Kidney (tissue), 14 donors: Measurements from ENCODE around the gene KIAA0930. TPM values are rescaled to one million over a fixed set of nuclear protein-coding genes. Genes with fewer than 3 reads are reported as not detected.

ENCODE experiments used
- DNase-seq, 5 donors: peaks; one replicate each; pipeline ENCODE4 v3.0.0-alpha.2; 2013 to 2020
- FAIRE-seq: peaks from 2 replicates; lab custom pipeline; 2012; peaks lifted over from hg19 to GRCh38; lab: Jason Lieb, UNC
- H3K27ac ChIP-seq, 2 donors: one replicate each; pipeline ENCODE4 v1.7.0; 2013; ENCODE audit warnings: low read depth in 2 of 2, low read length in 2 of 2, inconsistent platforms in 1 of 2
- H3K27me3 ChIP-seq: one replicate; pipeline ENCODE4 v1.7.1; 2013; ENCODE audit warnings: low read length, inconsistent platforms; ENCODE audit not compliant: control insufficient read depth, insufficient read depth
- H3K36me3 ChIP-seq, 3 donors: one replicate each; pipeline versions ENCODE4 v1.7.0 to v1.7.1; 2013; ENCODE audit warnings: low read length in 3 of 3, control low read depth in 1 of 3, inconsistent platforms in 1 of 3; ENCODE audit not compliant: insufficient read depth in 3 of 3, control insufficient read depth in 2 of 3
- H3K4me1 ChIP-seq, 3 donors: one replicate each; pipeline versions ENCODE4 v1.7.0 to v1.7.1; 2013; ENCODE audit warnings: low read length in 3 of 3, inconsistent platforms in 1 of 3, low read depth in 1 of 3; ENCODE audit not compliant: control insufficient read depth in 2 of 3, insufficient read depth in 2 of 3
- H3K4me3 ChIP-seq, 3 donors: one replicate each; pipeline versions ENCODE4 v1.7.0 to v1.8.1; 2013; ENCODE audit warnings: low read length in 3 of 3, control low read depth in 1 of 3, inconsistent platforms in 1 of 3
- H3K9ac ChIP-seq, 3 donors: one replicate each; pipeline versions ENCODE4 v1.7.0 to v1.7.1; 2013; ENCODE audit warnings: low read length in 3 of 3, control low read depth in 1 of 3, inconsistent platforms in 1 of 3
- H3K9me3 ChIP-seq, 3 donors: one replicate each; pipeline versions ENCODE4 v1.7.0 to v1.7.1; 2013; ENCODE audit warnings: low read length in 3 of 3, control low read depth in 1 of 3, inconsistent platforms in 1 of 3; ENCODE audit not compliant: control insufficient read depth in 2 of 3, insufficient read depth in 1 of 3
- intact Hi-C: fragments of 100-400 bp; cut with DNase I; formaldehyde crosslinking; loops from one replicate; pipeline ENCODE4 v1.11.1; 2022
- polyA plus RNA-seq: library from polyadenylated mRNA; stranded (reverse); fragments of 350-450 nt; fragmentation: Illumina TruSeq; extraction: RNeasy Lipid Tissue Mini Kit (QIAGEN cat#74804); gene quantifications from one replicate; pipeline ENCODE4 v1.2.3, GENCODE V29; 2014; ENCODE audit warnings: low read depth, low replicate concordance; ENCODE audit not compliant: insufficient read depth
- total RNA-seq: library from RNA; stranded (reverse); fragmentation: NEBNext Ultra II Directional; extraction: Animal tissue kit (Norgen Biotek cat#: 25700); gene quantifications from one replicate; pipeline ENCODE4 v1.2.1, GENCODE V29; 2021
- TF ChIP-seq, protein P1 (sequence below): IDR thresholded peaks from 3 replicates; pipeline ENCODE4 v1.5.1; 2012; ENCODE audit warnings: mild to moderate bottlenecking, moderate library complexity, borderline replicate concordance; ENCODE audit not compliant: insufficient read depth; ENCODE audit errors: extremely low read depth
- donor health status: control.
- donor health status: control.
- donor health status: control.
- donor health status: control.
- donor health status: control.
- donor health status: DM: yes; HTN: yes; CAD: no.
- donor health status: Normal renal cell carcinoma (clear cell type).

KIAA0930 gene
- total and polyA plus RNA-seq, 2 donors from 2014 or later, result 26.4 to 55.4 TPM

DNA sequence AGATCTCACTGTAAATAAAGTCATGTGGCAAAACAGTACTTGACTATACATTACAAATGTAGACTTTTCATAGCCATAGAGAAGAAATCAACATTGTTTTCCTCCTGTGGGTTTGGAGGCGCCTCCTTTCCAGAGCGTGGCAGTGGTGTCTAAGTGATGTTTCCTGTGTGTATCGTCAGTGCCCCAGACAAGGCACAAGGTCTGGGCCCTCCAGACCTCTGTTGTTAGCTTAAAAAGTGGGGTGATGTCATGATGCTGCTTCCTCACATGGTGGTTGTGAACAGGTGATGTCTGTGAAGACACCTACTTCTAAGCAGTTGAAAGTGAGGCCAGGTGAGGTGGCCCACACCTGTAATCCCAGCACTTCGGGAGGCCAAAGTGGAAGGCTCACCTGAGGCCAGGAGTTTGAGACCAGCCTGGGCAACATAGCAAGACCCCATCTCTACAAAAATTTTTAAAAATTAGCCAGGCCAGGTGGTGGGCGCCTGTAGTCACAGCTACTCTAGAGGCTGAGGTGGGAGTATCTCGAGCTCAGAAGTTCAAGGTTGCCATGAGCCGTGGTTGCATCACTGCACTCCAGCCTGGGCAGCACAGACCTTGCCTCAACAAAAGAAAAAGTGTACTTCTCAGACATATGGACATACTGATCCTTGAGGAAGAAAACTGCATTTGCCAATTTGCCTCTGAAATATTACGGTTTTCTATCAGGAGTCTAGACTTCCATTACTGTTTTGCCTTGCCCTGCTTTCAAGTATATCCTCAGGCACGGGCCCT lies 61.2 kb downstream of the KIAA0930 start:
- TF ChIP-seq, protein P1, sequence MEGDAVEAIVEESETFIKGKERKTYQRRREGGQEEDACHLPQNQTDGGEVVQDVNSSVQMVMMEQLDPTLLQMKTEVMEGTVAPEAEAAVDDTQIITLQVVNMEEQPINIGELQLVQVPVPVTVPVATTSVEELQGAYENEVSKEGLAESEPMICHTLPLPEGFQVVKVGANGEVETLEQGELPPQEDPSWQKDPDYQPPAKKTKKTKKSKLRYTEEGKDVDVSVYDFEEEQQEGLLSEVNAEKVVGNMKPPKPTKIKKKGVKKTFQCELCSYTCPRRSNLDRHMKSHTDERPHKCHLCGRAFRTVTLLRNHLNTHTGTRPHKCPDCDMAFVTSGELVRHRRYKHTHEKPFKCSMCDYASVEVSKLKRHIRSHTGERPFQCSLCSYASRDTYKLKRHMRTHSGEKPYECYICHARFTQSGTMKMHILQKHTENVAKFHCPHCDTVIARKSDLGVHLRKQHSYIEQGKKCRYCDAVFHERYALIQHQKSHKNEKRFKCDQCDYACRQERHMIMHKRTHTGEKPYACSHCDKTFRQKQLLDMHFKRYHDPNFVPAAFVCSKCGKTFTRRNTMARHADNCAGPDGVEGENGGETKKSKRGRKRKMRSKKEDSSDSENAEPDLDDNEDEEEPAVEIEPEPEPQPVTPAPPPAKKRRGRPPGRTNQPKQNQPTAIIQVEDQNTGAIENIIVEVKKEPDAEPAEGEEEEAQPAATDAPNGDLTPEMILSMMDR, result no peak
- Histone ChIP-seq H3K27ac (no peak overlapping the region), H3K36me3 (peaks cover 8 to 51% (median 24%) of the 10 kb centered on the region in 3 donors), H3K4me1 (no peaks in the 10 kb centered on the region), H3K4me3 (no peak overlapping the region), H3K9me3 (no peaks in the 10 kb centered on the region), H3K27me3 (no peaks in the 10 kb centered on the region), H3K9ac (no peak overlapping the region)
- DNase-seq, result no peak
- intact Hi-C loops, result no loop called here
- FAIRE-seq, result no peak

DNA sequence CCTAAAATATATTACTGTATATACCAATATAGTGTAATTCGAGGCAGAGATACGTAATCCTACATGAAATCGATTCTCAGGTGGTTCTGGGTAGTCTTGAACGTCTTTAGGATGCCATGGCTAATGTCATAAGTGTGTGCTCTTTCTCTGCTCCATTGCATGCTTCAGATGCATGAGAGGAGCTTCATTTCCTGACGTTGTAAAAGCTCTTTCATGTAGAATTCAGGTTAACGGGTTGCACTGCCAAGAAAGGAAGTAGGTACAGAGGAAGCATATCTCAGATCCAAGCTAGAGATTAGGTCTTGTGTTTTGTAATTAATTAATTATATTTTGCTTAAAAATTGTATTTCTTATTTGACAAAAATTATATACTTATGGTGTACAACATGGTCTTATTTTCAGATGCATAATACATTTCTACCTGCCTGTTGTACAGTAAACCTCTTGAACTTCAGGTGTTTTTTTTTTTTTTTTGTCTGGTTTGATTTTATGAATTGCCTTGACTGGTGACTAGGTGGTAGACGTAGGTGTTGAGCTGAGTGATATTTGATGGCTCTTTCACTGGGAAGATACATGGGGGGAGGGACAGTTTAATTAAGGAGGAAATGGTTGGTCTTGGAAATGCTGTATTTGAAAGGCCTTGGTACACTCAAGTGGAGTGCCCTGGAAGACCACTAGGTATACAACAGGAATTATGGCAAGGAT lies 67.7 kb downstream of the KIAA0930 start:
- FAIRE-seq (no peak), DNase-seq (no peak)
- no peak overlapping the region for H3K27ac ChIP-seq
- TF ChIP-seq, protein P1, result no peak
- no peaks in the 10 kb centered on the region for H3K9me3 ChIP-seq
- peaks cover 16 to 35% (median 31%) of the 10 kb centered on the region in 3 donors for H3K36me3 ChIP-seq
- no peak overlapping the region for H3K9ac ChIP-seq
- no peaks in the 10 kb centered on the region for H3K4me1 ChIP-seq
- no peak overlapping the region for H3K4me3 ChIP-seq
- intact Hi-C loops, result no loop called here
- no peaks in the 10 kb centered on the region for H3K27me3 ChIP-seq

DNA sequence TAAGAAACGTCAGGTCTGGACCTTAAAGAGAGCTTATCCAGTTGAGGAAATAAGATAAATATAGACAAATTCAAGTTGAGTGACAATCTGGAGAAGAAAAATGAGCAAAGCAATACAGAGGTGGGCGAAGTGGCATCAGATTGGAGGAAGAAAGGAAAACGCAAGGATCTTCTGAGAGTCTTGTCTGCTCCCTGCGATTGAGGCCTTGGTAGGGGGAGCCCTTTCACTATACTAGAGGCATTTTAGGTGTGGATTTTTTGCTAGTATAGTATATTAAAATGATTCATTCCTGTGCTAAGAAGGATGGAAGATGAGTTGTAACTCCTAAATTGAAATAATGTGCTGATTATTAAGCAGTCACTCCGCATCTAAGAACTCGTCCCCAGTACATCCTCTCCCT lies 68.9 kb downstream of the KIAA0930 start:
- no peak for FAIRE-seq
- H3K36me3 ChIP-seq, result peaks cover 16 to 31% (median 28%) of the 10 kb centered on the region in 3 donors
- intact Hi-C loops, result no loop called here

More for the DNA sequence above, 68.9 kb downstream of the KIAA0930 start:
- H3K27me3 ChIP-seq, result no peaks in the 10 kb centered on the region
- no peak for DNase-seq
- H3K9ac ChIP-seq, result no peak overlapping the region
- H3K9me3 ChIP-seq, result no peaks in the 10 kb centered on the region
- H3K4me3 ChIP-seq, result no peak overlapping the region
- TF ChIP-seq, protein P1, result no peak
- H3K4me1 ChIP-seq, result no peaks in the 10 kb centered on the region
- H3K27ac ChIP-seq, result no peak overlapping the region
